ENCODE measurements around the gene LRFN2.

LRFN2 gene

DNA sequence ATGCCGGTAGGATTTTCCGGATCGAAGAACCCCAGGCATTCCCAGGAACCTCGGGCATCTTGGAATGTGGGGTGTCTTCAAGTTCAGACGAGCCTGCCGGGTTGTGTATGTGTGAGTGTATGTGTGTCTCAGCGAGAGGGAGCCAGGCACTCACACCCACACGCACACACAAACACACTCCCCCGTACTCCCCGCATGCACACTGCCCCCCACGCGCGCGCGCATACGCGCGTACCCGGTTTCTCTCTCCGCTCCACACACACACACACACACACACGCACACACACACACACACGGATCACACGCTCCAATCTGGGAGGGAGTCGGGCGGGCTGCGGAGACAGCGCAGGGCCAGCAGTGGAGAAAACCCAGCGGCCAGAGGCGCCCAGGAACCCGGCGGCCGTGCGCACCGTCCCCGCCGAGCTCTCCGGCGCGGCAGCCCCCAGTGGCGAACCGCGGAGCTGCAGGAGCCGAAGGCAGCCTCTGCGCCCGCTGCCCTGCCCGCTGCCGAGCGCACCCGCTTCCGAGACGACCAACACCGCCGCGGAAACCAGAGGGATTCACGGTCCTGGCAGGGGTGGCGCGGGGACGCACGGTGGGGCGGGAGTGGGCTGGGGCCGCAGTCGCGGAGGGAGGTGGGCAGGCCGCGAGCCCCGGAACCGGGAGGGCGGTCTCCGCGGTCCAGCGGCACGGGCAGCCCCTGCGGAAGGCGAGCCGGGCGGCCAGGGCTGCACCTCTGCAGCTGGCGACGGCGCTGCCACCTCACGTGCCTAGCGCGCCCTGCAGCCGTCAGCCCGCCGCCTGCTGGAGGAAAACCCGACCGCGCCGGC is at the start of gene LRFN2:
Gene LRFN2, minus strand, starts transcription at position 125 of the 830 bp plus-strand sequence.
- DNase-seq (ENCODE audit: low read depth in 1 of 2, low spot score in 1 of 2), result peak; percentile 33 to 50

DNA sequence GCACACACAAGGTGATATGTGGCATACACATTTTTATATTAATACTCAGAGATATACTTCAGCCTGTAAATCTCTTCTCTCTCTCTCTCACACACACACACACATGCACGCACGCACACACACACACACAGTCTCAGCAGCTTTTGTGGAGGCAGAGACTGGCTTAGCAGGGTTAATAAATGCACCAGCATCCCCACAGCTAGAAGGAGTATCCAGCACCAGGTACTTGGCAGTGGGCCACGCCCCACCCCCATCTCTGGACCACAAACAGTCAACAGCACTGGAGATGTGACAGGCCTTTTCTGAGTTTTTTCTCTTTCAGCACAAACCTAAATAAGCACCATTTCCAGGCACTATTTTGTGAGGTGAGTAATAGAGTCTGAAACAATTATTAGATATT is 47.3 kb upstream of the LRFN2 start:
- DNase-seq (ENCODE audit: low read depth in 1 of 2, low spot score in 1 of 2), result no peak

DNA sequence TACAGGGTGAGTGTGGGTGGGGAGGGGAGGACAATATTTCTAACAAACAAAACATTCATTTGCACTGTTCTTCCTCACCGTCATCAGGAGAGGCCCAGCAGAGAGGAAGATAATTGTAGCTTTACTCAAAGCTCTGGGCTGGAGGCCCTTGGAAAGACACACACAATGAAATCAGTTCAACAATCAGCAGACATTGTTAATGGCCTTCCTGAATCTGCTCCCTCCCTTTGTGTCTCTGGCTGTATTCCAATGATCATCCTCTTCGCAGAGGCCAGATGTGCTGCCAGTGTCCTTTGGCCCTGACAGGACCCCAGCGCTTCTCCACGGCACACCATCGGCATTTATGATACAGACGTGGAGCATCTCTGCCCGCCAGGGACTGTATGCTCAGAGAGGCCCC is 44.6 kb upstream of the LRFN2 start:
- no peak for DNase-seq (ENCODE audit: low read depth in 1 of 2, low spot score in 1 of 2)

DNA sequence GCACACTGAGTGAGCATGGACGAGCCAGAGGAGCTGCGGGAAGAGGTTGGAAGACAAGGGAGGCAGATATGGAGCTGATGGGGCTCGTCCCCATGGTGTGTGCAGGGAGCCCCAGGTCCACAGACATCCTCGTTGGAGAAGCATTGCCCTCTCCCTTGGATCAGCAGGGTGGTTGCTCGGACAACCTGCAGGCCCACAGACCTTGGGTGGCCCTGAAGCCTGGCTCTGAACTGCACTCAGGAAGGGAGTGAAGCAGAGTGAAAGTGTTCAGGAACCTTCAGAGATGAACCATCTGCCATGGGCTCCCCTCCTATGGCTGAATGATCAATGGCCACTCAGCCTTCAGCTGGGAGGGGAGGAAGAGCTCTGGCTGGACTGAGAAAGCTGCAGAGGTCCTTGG is 43.3 kb upstream of the LRFN2 start:
- no peak for DNase-seq (ENCODE audit: low read depth in 1 of 2, low spot score in 1 of 2)

DNA sequence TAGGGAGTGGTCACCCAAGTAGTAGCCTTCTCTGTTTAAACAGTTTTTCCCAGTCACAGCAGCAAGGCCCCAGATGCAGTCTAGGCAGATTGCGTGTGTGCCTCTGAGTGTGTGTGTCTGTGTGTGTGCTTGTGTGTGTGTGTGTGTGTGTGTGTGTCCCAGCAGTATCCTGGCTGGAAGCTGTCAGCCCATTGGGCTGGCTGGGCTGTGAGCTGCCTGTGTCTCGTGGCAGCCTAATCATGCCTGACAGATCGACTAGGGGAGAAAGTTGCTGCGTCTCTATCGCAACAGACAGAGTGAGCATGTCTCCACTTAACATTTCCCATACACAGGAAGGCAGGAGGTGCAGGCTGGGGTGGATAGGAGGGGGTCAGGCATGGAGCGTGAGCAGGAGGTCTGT is 42.9 kb upstream of the LRFN2 start:
- DNase-seq (ENCODE audit: low read depth in 1 of 2, low spot score in 1 of 2), result no peak

DNA sequence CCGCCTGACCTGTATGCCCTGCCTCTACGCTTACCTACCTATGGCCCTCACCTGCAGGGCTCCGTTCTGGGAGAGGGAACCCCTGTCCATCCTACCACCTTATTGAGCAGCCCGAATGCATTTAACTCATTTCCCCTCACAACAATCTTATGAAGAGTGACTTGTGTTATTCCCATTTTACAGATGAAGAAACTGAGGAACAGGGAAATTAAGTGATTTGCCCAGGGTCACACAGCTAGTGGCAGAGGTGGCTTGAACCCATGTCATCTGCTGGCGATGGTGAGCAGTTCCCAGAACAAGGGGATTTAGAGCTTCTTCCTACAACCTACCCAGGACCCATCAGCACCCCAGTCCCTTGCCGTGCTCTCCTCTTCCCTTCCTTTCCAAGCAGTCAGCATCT is 42.3 kb upstream of the LRFN2 start:
- DNase-seq (ENCODE audit: low read depth in 1 of 2, low spot score in 1 of 2), result no peak

DNA sequence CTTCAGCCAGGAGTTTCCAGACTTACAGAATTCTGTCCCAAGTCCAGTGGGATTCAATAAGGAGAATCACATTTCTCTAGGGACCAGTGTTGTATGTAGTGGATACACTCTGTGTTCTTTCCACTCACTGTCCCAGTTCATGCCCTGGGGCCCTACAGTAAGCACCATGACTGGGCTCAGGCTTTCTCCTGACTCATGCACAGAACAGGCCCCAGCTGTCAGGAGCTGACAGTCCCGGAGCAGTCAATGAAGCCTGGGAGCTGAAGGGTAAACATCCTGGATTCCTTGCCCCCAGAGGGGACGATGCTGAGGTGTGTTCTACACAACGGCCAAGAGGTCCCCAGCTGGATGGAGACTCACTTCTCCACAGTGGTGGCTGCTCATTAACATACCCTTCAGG is 40.2 kb upstream of the LRFN2 start:
- DNase-seq (ENCODE audit: low read depth in 1 of 2, low spot score in 1 of 2), result no peak

DNA sequence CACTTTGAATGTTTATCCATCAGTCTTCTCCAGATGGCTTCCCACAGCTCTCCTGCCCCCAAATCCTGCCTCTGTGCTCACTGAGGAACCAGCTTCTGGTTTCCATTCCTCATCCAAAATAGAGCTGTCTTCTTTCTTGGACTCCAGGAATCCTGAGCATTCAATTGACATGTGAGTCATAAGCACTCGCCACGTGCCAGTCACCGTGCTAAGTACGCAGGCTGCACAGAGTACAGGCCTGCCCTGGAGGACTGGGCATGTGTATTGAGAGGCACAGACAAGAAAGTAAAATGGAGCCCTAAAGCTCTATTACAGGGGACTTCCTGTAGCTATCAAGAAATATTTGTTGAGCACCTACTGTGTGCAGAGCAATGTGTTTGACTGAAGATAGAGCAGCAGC is 39.7 kb upstream of the LRFN2 start:
- no peak for DNase-seq (ENCODE audit: low read depth in 1 of 2, low spot score in 1 of 2)

DNA sequence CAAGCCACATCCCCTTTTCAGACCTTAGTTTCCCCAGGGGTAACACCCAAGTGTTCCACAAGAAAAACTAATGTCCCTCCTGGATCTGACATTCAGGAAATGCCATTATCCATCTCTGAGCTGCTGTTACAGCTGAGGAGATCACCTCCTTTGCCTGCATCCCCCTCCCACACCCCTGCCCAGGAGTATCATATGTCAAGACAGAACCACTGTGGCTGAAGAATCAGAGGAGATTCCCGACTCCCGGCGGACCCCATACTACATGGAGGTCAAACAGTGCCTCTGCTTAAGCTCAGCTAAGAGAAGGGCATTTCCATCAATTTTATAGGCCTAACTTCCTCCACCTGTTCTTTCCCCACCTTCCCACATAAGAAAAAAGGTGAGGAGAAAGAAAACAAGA is 36.8 kb upstream of the LRFN2 start:
- no peak for DNase-seq (ENCODE audit: low read depth in 1 of 2, low spot score in 1 of 2)

DNA sequence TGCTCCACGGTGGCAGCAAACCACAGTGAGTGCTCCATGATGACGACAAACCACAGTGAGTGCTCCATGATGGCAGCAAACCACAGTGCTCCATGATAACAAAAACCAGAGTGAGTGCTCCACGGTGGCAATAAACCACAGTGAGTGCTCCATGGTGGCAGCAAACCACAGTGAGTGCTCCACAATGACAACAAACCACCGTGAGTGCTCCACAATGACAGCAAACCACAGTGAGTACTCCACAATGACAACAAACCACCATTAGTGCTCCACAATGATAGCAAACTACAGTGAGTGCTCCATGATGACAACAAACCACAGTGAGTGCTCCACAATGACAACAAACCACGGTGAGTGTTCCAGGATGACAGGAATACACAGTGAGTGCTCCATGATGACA is 36.0 kb upstream of the LRFN2 start:
- no peak for DNase-seq (ENCODE audit: low read depth in 1 of 2, low spot score in 1 of 2)

DNA sequence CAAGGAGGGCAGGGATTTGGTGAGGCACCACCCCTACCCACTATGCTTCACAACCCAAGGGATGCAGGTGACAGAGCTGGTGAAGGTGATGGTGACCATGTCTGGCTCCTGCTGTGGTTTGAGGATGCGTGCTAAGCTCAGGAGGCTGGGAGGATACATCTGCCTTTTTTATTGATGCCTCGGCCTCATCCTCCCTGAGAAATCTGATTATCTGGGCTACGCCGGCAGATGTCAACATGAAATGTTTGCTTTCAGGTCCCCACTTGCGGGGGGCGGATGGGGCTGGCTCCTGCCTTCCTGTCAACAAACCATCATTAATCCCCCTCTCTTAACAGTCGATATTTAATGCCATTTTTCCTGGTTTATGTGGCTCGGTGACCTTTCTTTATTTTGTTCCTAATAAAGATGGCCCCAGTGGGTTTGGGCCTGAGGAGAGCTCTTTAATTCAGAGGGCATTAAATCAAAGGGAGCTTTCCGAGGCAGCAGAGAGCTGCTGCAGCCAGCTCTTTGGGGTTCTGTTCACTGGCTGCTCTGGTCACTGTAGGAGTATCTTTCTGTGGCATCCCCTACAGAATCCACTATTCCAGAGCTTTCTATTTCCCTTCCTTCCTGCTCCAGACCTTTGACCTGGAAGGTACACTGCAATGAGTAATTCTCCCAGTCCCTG is 33.5 kb upstream of the LRFN2 start:
- no peak for DNase-seq (ENCODE audit: low read depth in 1 of 2, low spot score in 1 of 2)

DNA sequence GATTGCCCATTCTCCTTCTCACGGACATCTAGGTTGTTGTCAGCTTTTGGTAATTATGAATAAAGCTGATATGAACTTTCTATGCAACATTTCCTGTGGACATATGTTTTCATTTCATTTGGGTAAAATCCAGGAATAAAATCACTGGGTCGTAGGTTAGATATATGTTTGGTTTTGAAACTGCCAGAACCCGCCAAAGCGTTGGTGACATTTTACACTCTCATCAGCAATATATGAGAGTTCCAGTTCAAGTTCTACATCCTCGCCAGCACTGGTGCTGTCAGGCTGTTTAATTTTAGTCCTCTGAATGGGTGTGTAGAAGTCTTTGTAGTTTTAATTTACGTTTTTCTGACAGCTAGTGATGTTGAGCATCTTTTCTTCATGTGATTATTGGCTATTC is 27.5 kb upstream of the LRFN2 start:
- no peak for DNase-seq (ENCODE audit: low read depth in 1 of 2, low spot score in 1 of 2)

DNA sequence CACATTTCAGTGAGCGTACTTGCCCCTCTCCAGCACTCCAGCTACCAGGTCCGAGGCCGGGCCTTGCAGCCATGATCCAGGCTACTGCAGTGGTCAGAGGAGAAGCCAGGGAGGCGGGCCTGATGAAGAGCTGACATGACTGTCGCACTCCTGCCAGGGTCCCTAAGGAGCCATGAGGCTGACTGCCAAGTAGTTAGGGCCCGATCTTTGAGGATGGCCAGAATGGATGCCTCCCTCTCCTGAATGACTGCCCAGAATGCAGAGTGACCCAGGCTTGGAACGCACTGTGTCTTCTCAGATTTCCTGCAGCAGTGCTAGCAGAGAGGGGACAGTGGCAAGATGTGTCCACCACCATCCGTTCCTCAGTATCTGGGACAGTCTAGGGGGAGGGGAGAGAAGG is 24.7 kb upstream of the LRFN2 start:
- DNase-seq (ENCODE audit: low read depth in 1 of 2, low spot score in 1 of 2), result no peak

DNA sequence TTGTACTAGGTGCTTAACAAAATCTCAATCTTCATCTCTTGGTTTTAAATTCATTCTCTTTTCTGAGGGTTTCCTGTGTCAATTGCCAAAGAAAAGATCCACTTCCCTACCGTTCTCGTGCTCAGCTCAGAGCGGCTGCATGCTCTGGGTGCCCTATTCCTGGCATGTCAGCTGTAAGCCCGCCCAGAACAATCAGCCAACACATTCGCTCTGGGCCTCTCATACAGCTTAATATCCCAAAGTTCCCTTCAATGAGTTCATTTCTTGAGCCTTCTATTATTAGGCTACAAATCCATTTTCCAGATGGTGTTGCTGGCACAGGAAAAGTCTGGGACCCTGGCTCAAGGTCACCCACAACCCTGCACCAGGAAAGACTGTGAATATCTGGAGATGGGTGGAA is 24.3 kb upstream of the LRFN2 start:
- no peak for DNase-seq (ENCODE audit: low read depth in 1 of 2, low spot score in 1 of 2)

DNA sequence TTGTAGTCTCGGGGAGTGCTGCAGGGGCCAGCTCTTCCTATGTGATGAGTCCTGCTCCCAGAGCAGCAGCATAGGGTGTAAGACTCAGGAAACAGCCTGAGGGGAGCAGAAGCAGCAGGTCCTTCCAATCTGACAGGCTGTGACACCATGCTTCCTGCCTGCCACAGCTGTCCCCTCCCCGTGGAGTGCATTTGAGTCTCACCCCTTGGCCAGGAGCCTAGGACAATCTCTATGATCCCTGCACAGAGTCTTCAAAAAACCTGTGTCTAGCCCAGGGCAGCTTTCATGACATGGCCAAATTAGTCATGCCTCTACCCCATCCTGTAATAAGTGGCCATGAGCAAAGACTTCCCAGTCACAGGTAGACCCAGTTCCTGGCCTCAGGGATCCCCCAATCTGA is 23.1 kb upstream of the LRFN2 start:
- no peak for DNase-seq (ENCODE audit: low read depth in 1 of 2, low spot score in 1 of 2)

DNA sequence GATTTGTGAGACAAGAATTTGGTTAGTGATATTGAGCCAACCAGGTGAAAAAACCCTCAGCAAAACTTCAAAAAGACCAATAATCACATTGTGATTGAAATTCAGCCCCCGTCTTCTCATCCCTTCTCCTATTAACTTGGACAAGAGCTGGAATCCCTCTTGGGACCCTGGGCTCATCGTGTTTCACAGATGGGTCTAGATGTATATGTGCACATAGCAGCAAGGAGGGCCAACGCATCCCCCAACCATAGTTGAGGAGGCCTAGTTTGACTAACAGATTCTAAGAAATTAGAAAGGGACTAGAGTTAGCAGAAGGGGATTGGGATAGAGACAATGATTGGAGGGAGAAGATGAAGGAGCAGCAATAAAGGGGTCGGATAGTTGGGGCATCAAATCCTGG is 19.8 kb upstream of the LRFN2 start:
- no peak for DNase-seq (ENCODE audit: low read depth in 1 of 2, low spot score in 1 of 2)

DNA sequence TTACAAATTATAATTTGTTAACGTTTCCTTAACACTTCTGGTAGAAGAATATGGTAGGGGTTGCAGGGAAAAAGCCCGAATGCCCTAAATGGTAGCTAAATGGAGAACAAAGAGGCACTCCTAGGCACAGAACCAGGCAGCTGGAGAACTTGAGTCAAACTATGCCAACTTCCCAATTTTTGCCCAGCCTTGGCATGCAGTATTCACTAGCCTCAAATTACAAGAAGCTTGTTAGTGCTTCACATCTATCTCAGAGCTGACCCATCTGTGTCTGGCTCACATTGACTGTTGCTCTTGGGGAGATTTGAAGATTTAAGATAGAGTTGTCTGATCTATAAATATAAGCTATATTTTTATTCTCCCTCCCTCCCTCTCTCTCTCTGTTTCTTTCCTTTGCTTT is 19.4 kb upstream of the LRFN2 start:
- DNase-seq (ENCODE audit: low read depth in 1 of 2, low spot score in 1 of 2), result no peak

DNA sequence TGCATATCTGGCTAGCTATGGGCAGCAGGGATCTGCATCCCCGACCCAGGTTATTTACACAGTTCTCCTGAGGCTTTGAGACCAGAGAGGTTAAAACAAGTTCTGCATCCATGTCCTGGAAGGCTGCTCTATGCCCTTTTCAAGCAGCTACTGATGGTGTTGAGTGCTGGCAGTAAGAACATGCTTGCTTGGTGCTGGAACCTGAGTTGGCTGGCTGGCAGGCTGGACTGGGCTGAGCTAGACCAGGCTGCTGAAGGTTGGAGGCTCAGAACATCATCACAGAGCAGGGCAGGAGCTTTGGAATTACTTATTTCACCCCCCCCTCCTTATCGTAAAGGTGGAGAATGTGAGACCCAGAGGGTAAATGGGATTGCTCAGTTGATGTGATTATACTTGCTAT is 16.9 kb upstream of the LRFN2 start:
- no peak for DNase-seq (ENCODE audit: low read depth in 1 of 2, low spot score in 1 of 2)

DNA sequence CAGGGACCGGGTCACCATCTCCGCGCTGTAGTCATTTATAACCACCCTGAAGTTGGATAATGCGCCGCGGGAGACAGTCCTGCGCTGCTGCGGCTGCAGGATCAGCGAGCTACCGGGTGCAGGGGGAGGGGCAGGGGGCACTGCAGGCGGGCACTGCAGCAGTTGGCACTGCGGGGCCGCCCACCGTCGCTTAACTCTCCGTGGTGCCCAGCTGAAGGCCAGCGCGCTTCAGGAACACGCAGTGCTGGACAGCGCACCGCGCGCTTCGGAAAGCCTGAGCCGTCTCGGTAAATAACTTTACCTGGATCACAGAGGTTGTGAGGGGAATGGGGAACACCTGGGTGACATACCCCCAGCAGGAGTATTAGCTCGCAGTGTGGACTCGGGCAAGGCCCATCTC is 12.4 kb upstream of the LRFN2 start:
- DNase-seq (ENCODE audit: low read depth in 1 of 2, low spot score in 1 of 2), result no peak

DNA sequence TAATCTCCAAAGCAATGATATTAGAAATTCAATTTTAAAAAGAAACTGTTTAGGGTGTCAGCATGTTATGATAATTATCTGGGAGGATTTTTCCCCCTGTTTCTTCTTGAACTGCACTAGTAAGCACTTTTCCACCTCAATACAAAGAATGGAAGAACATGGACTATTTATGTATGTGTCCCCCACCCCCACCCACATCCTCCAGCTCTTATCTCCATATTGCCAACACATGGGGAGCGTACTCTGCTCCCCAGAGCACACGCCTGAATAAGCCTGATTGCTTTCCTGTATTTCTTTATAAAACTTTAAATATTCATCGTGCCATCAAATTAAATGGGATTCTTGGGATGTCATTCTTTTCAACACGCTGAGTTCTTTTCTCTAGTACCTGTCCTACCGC is 11.4 kb upstream of the LRFN2 start:
- DNase-seq (ENCODE audit: low read depth in 1 of 2, low spot score in 1 of 2), result no peak

DNA sequence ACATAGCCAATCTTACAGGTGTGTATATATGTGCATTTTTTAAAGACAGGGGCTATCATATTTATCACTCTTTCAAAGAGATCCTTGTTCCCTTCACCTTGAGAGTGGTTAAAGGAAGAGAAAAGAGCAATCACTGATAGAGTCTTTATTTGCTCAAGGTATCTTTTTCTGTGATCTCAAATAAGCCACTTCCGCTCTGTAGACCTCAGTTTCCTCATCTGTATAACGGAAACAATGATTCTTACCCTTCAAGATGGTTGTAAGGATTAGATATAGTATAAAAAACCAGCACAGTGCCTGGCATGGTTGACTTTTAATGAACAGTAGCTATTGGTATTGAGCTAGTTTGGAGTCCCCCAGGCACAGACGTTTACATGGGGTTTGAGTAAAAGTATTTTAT is 10.1 kb upstream of the LRFN2 start:
- DNase-seq (ENCODE audit: low read depth in 1 of 2, low spot score in 1 of 2), result no peak

DNA sequence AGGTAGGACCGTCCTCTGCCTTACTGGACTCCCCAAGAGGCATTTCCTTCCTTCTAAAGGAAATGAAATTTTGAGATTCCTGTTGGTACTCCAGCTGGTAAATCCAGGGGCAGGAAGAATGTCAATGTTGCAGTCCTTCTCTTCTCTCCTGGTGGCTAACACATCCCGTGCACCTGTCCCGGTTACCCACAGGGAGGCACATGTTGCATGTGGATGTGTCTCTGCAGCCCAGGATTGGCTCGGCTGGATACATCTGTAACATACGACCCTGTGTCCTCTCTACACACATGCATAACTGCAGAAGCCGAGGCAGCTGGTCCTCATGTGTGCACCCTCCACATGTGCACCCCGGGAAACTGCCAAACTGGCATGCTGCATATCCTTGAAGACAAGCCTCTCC is 1.3 kb upstream of the LRFN2 start:
- DNase-seq (ENCODE audit: low read depth in 1 of 2, low spot score in 1 of 2), result no peak

DNA sequence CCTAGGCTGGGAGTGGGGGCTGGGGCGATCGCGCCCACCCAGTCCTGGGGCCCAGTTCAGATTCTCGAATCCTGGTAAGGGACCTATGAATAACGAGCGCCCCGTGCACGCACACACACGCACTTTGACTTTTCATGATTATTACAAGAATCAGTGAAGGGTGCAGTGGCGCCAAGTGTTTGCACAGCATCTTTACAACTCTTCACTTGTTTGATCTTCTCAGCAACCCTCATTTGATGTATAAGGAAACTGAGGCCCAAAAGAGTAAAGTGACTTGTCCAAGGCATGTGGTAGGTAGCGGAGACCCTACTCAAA is 863 bp upstream of the LRFN2 start:
- DNase-seq (ENCODE audit: low read depth in 1 of 2, low spot score in 1 of 2), result no peak

All from activated CD4-positive, alpha-beta T cell treated with anti-CD3 and anti-CD28 coated beads, Interleukin-2, amount 50 U/mL, for 24 hours (primary cell).